Measurements from ENCODE around the gene UTRN.

UTRN gene

DNA sequence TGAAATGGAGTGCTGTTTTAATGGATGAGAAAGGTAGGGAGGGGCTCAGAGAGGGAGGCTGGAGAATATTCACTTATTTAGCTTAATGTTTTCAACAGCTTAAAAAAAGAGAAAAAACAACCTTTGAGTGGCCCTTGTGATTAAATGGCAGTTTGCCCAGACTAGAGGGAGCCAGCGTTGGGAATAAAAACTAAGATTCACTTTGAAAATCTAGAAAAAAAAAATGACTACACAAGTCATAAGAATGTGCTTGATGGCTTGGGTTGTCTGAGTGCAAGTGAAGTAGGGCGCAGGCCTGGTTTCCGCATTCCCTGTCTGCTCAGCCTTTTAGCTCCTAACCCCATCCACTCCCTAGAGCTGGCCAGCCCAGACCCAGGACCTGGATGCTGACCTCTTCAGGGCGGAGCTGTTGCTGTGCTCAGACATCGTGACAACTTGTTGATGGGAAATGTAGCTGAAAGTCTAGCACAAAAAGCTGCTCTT is 28.9 kb downstream of the UTRN start:
- DNase-seq = no peak

DNA sequence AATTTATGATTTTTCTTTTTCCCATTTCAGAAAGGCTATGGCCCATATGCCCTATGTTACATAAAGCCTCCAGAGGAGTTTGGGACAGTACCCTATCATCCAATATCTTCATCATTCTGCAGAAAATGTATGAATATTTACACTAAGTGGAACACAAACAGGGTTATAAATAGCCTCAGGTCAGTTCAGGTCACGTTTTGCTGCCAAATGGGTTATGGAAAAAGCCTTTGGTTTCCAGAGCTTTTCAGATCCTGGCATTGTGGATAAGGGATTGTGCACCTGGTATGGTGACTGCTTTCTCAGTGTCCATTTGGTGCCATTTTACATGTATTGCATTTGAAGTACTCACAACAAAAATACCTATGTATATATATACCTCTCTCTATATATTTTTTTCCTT is 29.4 kb downstream of the UTRN start:
- DNase-seq = no peak

DNA sequence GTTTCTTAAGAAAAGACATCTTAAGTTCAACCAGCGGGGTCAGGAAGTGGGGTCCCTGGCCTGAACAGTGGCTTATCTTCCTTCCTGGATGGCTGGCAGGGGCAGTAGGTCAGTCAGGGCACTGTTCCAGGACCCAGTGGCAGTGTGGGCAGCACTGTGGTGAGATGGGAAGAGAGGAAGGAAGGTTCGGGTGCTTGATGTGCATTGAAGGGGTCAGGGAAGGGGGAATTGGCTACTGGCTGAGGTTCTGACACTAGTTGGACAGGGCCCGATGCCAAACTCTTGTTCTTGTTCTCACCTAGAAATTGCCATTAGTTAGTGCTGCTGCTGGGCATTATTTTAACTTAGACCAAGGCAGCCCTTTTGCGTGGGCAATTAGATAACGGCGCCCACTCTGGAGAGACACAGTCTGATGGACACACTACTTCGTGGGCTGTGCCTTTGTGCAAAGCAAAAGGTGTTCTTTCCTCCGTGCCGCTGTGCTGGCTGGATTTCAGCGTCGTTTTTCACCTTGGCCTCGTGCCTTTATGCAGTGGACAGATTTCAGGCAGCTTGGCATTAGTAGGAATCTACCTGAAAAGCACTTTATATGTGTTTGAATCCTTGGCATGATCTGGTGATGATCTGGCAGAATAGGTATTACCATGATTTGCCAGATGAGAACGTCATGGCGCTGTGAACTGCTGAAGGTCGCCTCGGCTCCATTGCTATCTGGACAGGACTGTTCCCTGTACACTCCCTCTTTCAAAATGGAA is 30.3 kb downstream of the UTRN start:
- no peak for DNase-seq

DNA sequence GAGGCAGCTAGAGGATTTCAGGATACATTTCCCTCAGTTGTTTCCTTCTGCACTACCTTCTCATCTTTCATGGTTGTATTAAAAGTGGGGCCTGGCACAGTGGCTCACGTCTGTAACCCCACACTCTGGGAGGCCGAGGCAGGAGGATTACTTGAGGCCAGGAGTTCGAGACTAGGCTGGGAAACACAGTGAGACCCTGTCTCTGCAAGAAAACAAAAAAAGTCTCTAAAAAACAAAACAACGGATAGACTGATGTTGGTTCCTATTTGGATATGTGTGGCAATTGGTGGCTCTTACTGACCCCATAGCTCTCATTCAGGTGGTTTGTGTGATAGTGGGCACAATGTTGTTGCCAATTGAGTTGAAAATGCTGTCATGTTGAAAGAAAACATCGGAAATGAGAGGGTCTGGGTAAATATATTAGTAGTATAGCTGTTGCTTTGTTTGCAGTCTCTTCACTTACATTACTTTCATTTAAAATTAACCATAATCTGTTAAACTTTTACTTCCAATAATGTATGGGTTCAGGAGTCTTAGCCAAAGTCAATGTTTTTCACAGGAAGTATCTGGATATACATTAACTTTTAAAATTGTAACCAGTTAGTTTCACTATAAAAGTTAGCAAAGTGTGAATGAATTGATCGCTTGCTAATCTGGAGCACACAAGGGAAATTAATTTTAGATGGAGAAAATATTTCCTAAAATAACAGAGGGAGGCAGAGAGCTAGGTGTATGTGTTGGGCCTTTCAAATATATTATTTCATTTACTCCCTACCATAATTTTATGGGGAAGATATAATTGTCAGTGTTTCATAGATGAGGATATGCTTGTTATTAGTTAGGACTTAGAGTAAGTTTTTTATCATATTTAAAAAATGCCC is 31.1 kb downstream of the UTRN start:
- no peak for DNase-seq

DNA sequence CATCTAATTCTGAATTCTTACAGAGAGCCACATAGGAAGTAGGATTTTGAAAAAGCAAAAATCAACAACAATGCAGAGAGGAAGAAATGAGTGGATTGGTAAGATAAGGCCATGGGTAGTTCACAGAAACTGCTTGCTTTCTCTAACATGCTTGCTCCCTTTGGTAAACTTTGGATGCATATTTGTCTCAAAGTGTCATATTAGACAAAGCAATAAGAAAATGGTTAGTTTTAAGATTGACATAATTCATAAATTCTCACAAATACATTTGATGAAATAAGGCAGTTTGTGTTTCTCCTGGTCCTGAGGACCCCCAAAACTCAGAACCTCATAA is 31.7 kb downstream of the UTRN start:
- DNase-seq = no peak

DNA sequence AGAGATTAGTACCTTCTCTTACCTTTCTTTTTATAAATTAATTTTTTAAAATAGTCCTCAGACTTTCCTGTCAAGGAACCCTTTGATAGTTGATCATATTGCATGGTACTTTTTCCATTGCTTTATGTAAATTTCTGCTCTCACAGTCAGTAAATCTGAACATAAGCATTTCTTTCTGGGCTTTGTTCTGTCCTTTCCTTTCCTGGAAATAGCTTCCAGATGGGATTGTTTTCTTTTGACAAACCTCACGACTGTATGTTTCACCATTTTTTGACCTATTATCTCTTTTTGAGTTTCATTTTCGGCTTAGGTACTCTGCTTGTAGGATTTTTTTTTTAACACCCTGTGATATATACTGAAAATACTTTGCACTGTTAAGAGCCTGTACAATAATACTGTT is 32.6 kb downstream of the UTRN start:
- DNase-seq = no peak

DNA sequence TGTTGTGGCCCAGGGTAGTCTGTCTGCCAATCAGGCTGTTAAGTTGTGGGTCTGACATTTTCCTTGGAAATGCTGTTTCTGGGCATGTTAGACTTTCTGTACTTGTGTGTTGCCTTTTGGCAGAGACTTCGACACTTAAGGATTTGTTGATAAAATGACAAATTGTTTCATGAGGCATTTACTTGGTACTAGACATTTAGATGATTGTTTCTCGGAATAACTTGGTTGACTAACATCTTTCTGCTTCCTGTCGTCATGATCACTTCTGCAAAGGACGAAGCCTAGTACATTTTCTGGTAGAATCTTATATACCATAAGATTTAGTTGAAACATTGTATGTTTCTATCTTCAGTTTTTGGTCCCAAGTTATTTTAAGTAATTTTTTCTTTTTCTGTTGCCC is 34.1 kb downstream of the UTRN start:
- DNase-seq = no peak

DNA sequence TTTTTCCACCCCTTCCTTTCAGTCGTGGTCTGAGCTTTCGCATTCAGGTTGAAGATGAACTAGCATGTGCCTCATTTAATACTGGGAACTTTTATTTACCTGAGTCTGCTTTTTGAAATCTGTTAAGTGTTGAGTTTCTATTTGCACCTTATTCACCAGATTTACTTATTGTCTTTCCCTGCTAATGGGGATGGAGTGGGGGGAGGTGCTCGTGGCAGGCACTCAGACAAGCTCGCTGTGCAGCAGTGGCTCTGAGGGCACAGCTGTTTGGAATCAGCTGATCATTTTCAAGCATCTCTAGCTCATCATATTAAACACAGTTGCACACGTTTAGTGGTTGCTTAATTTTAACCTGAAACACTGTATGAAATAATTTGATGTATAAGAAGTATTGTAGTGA is 35.6 kb downstream of the UTRN start:
- no peak for DNase-seq

DNA sequence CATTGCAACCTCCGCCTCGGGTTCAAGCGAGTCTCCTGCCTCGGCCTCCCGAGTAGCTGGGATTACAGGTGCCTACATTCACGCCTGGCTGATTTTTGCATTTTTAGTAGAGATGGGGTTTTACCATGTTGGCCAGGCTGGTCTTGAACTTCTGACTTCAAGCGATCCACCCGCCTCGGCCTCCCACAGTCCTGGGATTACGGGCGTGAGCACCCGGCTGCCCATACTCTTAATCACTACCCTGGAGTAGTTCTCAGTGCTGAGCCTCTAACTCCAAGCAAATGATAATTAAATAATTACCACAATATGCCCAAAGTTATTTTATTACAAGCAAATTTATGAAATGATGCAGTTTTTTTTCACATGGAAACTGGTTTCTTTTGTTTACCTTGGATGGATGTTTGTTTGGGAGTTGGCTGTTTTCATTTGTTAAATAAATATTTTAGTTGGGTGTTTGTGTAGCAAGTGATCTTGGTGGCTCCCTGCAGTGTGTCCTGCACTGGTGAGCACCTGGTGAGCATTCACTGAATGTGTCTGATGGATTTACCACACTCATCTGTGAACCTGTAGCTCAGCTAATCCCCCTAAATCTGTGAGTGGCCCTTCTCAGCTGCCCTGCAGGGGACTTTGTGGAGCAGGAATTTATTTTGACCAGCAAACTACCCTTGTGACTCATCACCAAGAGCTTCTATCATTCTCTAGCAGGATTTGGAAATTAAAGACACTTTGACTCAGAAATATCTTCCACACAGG is 36.9 kb downstream of the UTRN start:
- no peak for DNase-seq

DNA sequence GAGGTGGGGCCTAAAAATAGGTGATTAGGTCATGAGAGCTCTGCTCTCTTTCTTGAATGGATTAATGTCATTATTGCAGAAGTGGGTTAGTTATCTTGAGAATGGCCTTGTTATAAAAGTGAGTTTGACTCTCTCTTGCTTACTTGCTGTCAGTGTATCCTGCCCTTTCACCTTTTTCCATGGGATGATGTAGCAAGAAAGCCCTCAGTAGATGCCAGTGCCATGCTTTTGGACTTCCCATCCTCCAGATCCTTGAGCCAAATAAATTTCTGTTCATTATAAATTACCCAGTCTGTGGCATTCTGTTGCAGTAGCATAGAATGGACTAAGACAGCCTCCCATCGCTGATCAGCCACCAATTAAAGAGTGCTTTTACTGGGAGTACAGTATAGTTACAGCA is 40.1 kb downstream of the UTRN start:
- DNase-seq = no peak

DNA sequence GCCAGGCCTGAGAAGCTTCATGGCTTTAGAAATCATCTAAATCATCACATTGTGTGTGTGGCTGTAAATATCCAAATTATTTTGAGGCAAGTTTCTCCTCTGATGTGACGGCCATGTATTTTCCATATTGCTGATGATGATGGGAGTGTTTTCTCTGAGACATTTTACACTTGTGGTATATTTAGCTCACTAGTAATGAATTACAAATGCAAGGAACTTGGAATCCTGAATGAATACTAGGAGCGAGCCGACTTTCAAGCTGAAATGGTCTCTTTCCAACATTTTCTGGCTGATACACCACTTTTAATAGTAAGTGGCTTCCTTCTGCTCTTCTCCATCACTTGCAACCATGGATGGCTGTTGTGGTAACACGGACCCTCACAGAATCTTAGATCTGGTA is 41.3 kb downstream of the UTRN start:
- no peak for DNase-seq

DNA sequence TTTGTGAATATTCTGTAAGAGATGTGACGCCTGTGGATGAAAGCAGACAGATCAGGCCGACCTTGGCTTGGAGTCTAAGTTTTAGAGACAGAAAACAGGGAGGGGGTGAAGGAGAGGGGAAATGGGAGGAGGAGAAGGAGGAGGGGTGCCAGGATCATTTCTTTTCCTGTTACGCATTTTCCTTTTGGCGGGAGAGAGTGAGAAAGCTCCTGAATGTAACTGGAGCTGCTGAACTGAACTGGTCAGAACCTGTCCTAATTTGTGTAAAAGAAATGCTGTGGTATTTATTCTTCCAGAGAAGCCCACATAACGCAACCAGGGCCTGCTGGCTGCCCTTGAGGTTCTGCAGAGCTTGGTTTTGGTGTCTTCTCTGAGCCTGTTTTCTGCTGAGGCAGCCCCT is 41.9 kb downstream of the UTRN start:
- DNase-seq = no peak

DNA sequence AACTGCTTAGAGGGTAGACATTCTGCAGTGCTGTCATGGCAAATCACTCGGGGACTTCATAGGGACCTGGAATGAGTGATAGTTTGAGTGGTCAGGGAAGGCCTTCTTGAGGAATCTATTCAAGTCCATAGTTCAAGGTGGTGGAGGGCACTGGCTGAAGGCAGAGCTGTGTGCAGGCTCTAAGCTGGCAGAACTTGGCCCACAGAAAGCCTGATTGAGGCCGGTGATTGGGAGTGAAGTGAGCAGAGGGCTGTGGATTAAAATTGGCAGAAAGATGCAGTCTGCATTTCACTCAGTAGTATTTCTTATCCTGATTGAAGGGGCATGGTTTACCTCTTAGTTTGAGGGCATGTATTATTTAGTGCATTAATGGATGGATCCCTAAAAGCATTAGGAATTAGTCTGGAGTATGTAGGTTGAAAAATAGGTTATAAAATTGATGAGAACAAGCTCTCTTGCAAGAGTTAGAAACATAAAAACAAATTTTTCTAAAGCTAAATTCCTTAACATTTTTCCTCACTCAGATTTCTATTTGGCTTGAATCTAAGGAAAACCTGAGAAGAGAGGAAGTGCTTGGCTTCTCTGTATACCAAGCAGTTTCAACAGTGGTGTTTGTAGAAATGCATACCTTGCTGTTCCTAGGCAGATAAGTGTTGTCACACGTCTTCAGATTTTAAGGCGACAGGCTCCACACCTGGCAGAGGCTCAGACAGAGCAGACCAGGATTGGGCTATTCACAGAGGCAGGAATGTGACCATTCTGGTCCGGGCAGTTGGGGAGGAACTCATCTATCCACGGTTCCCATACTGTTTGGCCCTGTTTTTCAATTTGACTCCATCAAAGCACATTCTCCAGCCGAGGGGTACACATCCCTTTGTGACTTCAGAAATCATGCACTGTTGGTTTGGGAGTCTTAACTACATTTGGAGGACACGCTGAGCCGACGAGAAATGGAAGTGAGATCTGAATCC is 45.2 kb downstream of the UTRN start:
- DNase-seq = no peak

DNA sequence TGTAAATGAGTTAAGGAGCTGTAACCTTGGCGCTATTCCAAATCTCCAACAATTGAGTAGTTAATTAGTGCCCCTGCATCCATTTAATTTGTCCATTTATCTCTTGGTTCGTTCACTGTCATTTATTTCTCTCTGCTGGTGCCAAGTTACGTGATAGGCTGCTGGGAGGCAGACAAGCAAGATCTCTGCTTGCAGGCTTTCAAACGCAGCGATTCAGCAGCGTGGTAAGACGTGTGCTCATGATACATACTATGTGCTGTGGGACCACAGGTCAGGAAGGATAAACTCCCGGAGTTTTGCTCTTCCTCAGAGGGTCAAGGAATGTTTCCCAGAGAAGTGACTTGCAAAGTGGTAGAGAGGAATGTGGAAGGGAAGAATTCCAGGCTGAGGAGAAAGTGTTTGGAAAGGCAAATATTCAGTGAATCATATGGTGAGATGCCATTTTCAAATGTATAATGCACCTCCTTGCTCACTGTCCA is 46.4 kb downstream of the UTRN start:
- DNase-seq = no peak

DNA sequence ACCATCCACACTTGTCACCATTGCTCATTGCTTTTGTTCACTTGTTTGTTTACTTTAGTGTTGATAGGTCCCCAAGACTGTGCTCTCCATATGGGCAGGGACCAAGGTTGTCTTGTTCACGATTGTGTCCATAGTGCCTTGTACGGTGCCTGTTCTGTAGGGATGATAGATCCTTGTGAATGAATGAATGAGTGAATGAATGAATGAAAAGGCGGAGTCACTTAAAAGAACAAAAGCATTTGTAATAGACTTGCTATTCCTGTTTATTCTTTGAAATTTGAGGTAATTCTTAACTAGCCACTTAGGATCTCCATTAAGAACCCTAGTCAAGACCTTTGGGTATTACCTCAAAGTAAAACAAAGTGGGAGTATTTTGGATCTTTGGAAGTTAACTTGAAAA is 47.0 kb downstream of the UTRN start:
- no peak for DNase-seq

DNA sequence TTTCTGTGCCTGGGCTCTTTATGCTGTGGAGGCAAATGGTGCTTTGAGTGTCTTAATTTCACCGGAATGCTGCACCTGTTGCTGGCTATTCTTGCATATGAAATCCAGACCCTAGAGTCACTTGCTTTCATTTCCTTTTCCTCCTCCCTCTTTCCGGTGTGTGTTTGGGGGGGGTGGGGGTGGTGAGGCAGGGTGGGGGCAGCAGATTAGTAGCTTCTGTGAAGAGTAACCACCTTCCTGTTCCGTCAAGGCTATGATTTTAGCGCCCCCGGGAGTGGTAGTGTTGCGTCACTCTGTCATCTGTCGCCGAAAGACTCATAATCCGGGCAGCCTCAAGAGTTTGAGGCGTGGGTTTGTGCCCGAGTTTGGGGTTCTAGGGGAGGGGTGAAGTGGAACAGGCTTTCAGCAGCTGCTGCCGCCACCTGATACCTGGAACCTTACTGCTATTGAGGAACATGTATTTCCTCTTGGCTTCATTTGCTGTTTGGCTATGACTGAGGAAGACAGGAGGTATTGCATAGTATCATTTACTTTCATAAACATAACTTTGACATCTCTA is 49.1 kb downstream of the UTRN start:
- peak; percentile 28 to 83 for DNase-seq
